ENCODE results near the gene ATP8B4.
A peak's percentile ranks its signal among the peaks of the same experiment; 100 is the strongest.
"Not testable (repeated sequence)": the region's sequence is repeated elsewhere in the genome, so short reads cannot be mapped to it uniquely, and the experiment has no call there.

The ATP8B4 gene

GRCh38 chr15:50107157-50107556 lies 11.9 kb downstream of the ATP8B4 start:
- Histone ChIP-seq H3K9me3 (replicated peaks in 1 of 11) (peaks cover 0 to 24% (median 4%) of the 10 kb centered on the region in 11 experiments; a peak in 10 of 22 replicates), H3K4me1 (peaks cover 23 to 74% (median 50%) of the 10 kb centered on the region in 10 experiments), H3K9ac (peak overlapping the region in 2 of 11 experiments; percentile 49 to 56; a peak in 2 of 22 replicates), H3K27me3 (no peaks in the 10 kb centered on the region), H3K4me2 (peak overlapping the region in 8 of 11 experiments; percentile 71 to 96 (median 89); a peak in 14 of 22 replicates), H3K36me3 (peaks cover 0 to 37% (median 0%) of the 10 kb centered on the region in 11 experiments; a peak in 5 of 22 replicates), H3K27ac (peak overlapping the region in 6 of 11 experiments; percentile 50 to 84 (median 66); a peak in 10 of 22 replicates), H3K4me3 (peak overlapping the region in 1 of 10 experiments; percentile 9; a peak in 1 of 20 replicates), H4K20me1 (no peaks in the 10 kb centered on the region)
- no peak for TF ChIP-seq Cebpa-rat (IDR thresholded peaks at IDR 0.05)

GRCh38 chr15:50106457-50106856 lies 12.6 kb downstream of the ATP8B4 start:
- no peak for TF ChIP-seq Cebpa-rat (IDR thresholded peaks at IDR 0.05)
- Histone ChIP-seq H4K20me1 (no peaks in the 10 kb centered on the region), H3K27me3 (no peaks in the 10 kb centered on the region), H3K4me2 (peak overlapping the region in 4 of 11 experiments; percentile 90 to 96 (median 91); a peak in 5 of 22 replicates), H3K4me3 (no peak overlapping the region), H3K9me3 (replicated peaks in 1 of 11) (peaks cover 0 to 25% (median 4%) of the 10 kb centered on the region in 11 experiments; a peak in 10 of 22 replicates), H3K9ac (no peak overlapping the region), H3K4me1 (peaks cover 23 to 68% (median 45%) of the 10 kb centered on the region in 10 experiments), H3K36me3 (peaks cover 0 to 37% (median 0%) of the 10 kb centered on the region in 11 experiments; a peak in 5 of 22 replicates), H3K27ac (0 out of 22 replicates have a peak overlapping the region, but pooled peaks of 1 of the 11 experiments have one; percentile 66)

- H3K4me1 ChIP-seq = peaks cover 0 to 30% (median 4%) of the 10 kb centered on the region in 10 experiments; a peak in 8 of 20 replicates
- H3K27ac ChIP-seq = no peak overlapping the region
- no peaks in the 10 kb centered on the region for H3K27me3 ChIP-seq
- H3K4me2 ChIP-seq = no peak overlapping the region
- no peak for TF ChIP-seq Cebpa-rat (IDR thresholded peaks at IDR 0.05)
- no peaks in the 10 kb centered on the region for H4K20me1 ChIP-seq
- H3K9me3 ChIP-seq (replicated peaks in 1 of 11) = peaks cover 0 to 25% (median 4%) of the 10 kb centered on the region in 11 experiments; a peak in 10 of 22 replicates
- peaks cover 0 to 57% (median 0%) of the 10 kb centered on the region in 11 experiments; a peak in 5 of 22 replicates for H3K36me3 ChIP-seq
- no peak overlapping the region for H3K4me3 ChIP-seq
- H3K9ac ChIP-seq = no peak overlapping the region
Measured at GRCh38 chr15:50100486-50100885, 18.5 kb downstream of the ATP8B4 start.

- no peak overlapping the region for H3K27ac ChIP-seq
- H3K4me3 ChIP-seq = no peak overlapping the region
- H3K9me3 ChIP-seq (replicated peaks in 1 of 11) = peaks cover 0 to 20% (median 4%) of the 10 kb centered on the region in 11 experiments; a peak in 9 of 22 replicates
- peaks cover 0 to 48% (median 0%) of the 10 kb centered on the region in 11 experiments; a peak in 4 of 22 replicates for H3K36me3 ChIP-seq
- H3K27me3 ChIP-seq = no peaks in the 10 kb centered on the region
- H3K4me1 ChIP-seq = peaks cover 0 to 22% (median 4%) of the 10 kb centered on the region in 10 experiments; a peak in 8 of 20 replicates
- H3K9ac ChIP-seq = no peak overlapping the region
- no peak overlapping the region for H3K4me2 ChIP-seq
- no peaks in the 10 kb centered on the region for H4K20me1 ChIP-seq
- no peak for TF ChIP-seq Cebpa-rat (IDR thresholded peaks at IDR 0.05)
Measured at GRCh38 chr15:50098545-50098944, 20.5 kb downstream of the ATP8B4 start.

- Histone ChIP-seq H3K9me3 (replicated peaks in 1 of 11) (no peaks in the 10 kb centered on the region), H3K36me3 (peaks cover 0 to 41% (median 0%) of the 10 kb centered on the region in 11 experiments; a peak in 4 of 22 replicates), H3K27ac (no peak overlapping the region), H3K4me2 (peak overlapping the region in 3 of 11 experiments; percentile 2 to 24 (median 3); a peak in 1 of 22 replicates), H4K20me1 (no peaks in the 10 kb centered on the region), H3K4me3 (no peak overlapping the region), H3K27me3 (no peaks in the 10 kb centered on the region), H3K9ac (no peak overlapping the region), H3K4me1 (peaks cover 0 to 17% (median 4%) of the 10 kb centered on the region in 10 experiments; a peak in 8 of 20 replicates)
- no peak for TF ChIP-seq Cebpa-rat (IDR thresholded peaks at IDR 0.05)
Measured at GRCh38 chr15:50095938-50096821, 22.9 kb downstream of the ATP8B4 start.

- not testable (repeated sequence) for H3K9ac ChIP-seq, H4K20me1 ChIP-seq, H3K4me3 ChIP-seq, H3K27me3 ChIP-seq, H3K36me3 ChIP-seq, H3K27ac ChIP-seq
- Histone ChIP-seq H3K4me1 (peaks cover 0 to 21% (median 0%) of the 10 kb centered on the region in 10 experiments; a peak in 4 of 20 replicates), H3K9me3 (replicated peaks in 1 of 11) (peaks cover 0 to 12% (median 0%) of the 10 kb centered on the region in 11 experiments; a peak in 5 of 22 replicates), H3K4me2 (peak overlapping the region in 1 of 11 experiments; percentile 7; a peak in 1 of 22 replicates)
Measured at GRCh38 chr15:50089386-50089785, 29.6 kb downstream of the ATP8B4 start.

- peak overlapping the region in 2 of 11 experiments; percentile 44 to 76; a peak in 4 of 22 replicates for H3K4me2 ChIP-seq
- no peak overlapping the region for H3K4me3 ChIP-seq
- H3K4me1 ChIP-seq = peaks cover 0 to 36% (median 0%) of the 10 kb centered on the region in 10 experiments; a peak in 4 of 20 replicates
- no peaks in the 10 kb centered on the region for H4K20me1 ChIP-seq
- no peak overlapping the region for H3K9ac ChIP-seq
- TF ChIP-seq Cebpa-rat (IDR thresholded peaks at IDR 0.05) = no peak
- H3K36me3 ChIP-seq = peaks cover 0 to 6% (median 0%) of the 10 kb centered on the region in 11 experiments; a peak in 1 of 22 replicates
- peak overlapping the region in 1 of 11 experiments; percentile 18; a peak in 1 of 22 replicates for H3K27ac ChIP-seq
- peaks cover 0 to 5% (median 0%) of the 10 kb centered on the region in 11 experiments; a peak in 5 of 22 replicates for H3K9me3 ChIP-seq (replicated peaks in 1 of 11)
- H3K27me3 ChIP-seq = no peaks in the 10 kb centered on the region
Measured at GRCh38 chr15:50084932-50085331, 34.1 kb downstream of the ATP8B4 start.

GRCh38 chr15:50083424-50084025 lies 35.5 kb downstream of the ATP8B4 start:
- H3K27me3 ChIP-seq = no peaks in the 10 kb centered on the region
- no peak overlapping the region for H3K9ac ChIP-seq
- H3K4me3 ChIP-seq = no peak overlapping the region
- no peaks in the 10 kb centered on the region for H4K20me1 ChIP-seq
- H3K9me3 ChIP-seq (replicated peaks in 1 of 11) = no peaks in the 10 kb centered on the region
- peaks cover 0 to 10% (median 0%) of the 10 kb centered on the region in 11 experiments; a peak in 2 of 22 replicates for H3K36me3 ChIP-seq
- peaks cover 0 to 27% (median 0%) of the 10 kb centered on the region in 10 experiments; a peak in 4 of 20 replicates for H3K4me1 ChIP-seq
- H3K27ac ChIP-seq = no peak overlapping the region
- peak overlapping the region in 1 of 11 experiments; percentile 76; a peak in 1 of 22 replicates for H3K4me2 ChIP-seq
- TF ChIP-seq Cebpa-rat (IDR thresholded peaks at IDR 0.05) = no peak

Measured in BLaER1 treated with 17β-estradiol and CSF1 and Interleukin-3, amounts not matched to agents 10 nM and 100 nM (cell line).